ENCODE results near the gene DSEL. TPM values are rescaled to one million over a fixed set of nuclear protein-coding genes. Genes with fewer than 3 reads are reported as not detected.

DSEL gene
- total RNA-seq, 3 donors from 2014 or later (not counting 1 experiment from before 2014, with no cell fraction given) = 0.11 to 0.38 (median 0.12) TPM

DNA sequence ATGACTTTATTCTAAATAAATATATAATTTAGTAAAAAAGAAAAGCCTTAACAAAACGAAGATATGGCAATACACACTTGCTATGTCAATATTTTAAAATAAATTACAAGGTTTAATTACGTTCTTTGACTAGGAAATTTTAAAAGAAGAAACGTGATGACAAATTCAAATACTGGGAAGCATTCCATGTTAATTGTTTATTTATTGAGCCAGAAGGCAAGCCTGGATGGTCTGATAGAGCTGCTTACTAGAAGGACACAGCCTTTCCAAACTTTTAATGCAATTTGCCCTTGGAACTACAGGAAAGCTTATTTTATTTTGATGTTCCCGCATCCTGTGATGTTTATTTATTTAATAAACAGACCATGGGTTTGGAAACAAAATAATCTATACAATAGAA lies 33.4 kb upstream of the DSEL start:
- Histone ChIP-seq H3K36me3 (ENCODE audit: control insufficient read depth, insufficient read depth, low read length) (no peaks in the 10 kb centered on the region), H3K9me3 (ENCODE audit: control insufficient read depth, insufficient read depth, low read length) (no peaks in the 10 kb centered on the region), H3K4me3 (ENCODE audit: low read length) (no peak overlapping the region), H3K4me1 (ENCODE audit: control insufficient read depth, insufficient read depth, low read length) (no peaks in the 10 kb centered on the region), H3K27me3 (ENCODE audit: control insufficient read depth, insufficient read depth, low read length) (no peaks in the 10 kb centered on the region), H3K27ac (ENCODE audit: low read length) (no peak overlapping the region)
- TF ChIP-seq, protein P1, sequence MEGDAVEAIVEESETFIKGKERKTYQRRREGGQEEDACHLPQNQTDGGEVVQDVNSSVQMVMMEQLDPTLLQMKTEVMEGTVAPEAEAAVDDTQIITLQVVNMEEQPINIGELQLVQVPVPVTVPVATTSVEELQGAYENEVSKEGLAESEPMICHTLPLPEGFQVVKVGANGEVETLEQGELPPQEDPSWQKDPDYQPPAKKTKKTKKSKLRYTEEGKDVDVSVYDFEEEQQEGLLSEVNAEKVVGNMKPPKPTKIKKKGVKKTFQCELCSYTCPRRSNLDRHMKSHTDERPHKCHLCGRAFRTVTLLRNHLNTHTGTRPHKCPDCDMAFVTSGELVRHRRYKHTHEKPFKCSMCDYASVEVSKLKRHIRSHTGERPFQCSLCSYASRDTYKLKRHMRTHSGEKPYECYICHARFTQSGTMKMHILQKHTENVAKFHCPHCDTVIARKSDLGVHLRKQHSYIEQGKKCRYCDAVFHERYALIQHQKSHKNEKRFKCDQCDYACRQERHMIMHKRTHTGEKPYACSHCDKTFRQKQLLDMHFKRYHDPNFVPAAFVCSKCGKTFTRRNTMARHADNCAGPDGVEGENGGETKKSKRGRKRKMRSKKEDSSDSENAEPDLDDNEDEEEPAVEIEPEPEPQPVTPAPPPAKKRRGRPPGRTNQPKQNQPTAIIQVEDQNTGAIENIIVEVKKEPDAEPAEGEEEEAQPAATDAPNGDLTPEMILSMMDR (IDR thresholded peaks at IDR 0.05) = no peak
- ATAC-seq (no peak), DNase-seq (no peak)
- Mint-ChIP-seq H3K9me3 (peaks cover 2 to 4% of the 10 kb centered on the region in 2 donors), H3K4me3 (no peak overlapping the region), H3K4me1 (no peaks in the 10 kb centered on the region), H3K27me3 (ENCODE audit: low read depth in 2 of 2) (no peaks in the 10 kb centered on the region), H3K36me3 (no peaks in the 10 kb centered on the region), H3K27ac (no peak overlapping the region)
- WGBS (ENCODE audit: insufficient coverage) = 60% methylated on average over 1 of the region's 4 CpGs
- intact Hi-C loops (cut with micrococcal nuclease) = no loop called here

GRCh38 chr18:67545681-67546080 lies 29.2 kb upstream of the DSEL start:
- H3K27ac ChIP-seq (ENCODE audit: low read length) = no peak overlapping the region
- Mint-ChIP-seq H3K27me3 (ENCODE audit: low read depth in 2 of 2) (no peaks in the 10 kb centered on the region), H3K9me3 (peaks cover 2% of the 10 kb centered on the region in 2 donors), H3K36me3 (no peaks in the 10 kb centered on the region), H3K4me3 (no peak overlapping the region), H3K4me1 (no peaks in the 10 kb centered on the region), H3K27ac (no peak overlapping the region)
- no peaks in the 10 kb centered on the region for H3K36me3 ChIP-seq (ENCODE audit: control insufficient read depth, insufficient read depth, low read length)
- ATAC-seq = no peak
- intact Hi-C loops (cut with micrococcal nuclease) = no loop called here
- no peaks in the 10 kb centered on the region for H3K27me3 ChIP-seq (ENCODE audit: control insufficient read depth, insufficient read depth, low read length)
- no peaks in the 10 kb centered on the region for H3K9me3 ChIP-seq (ENCODE audit: control insufficient read depth, insufficient read depth, low read length)
- DNase-seq = no peak
- TF ChIP-seq, protein P1 (IDR thresholded peaks at IDR 0.05) = no peak
- H3K4me3 ChIP-seq (ENCODE audit: low read length) = no peak overlapping the region
- H3K4me1 ChIP-seq (ENCODE audit: control insufficient read depth, insufficient read depth, low read length) = no peaks in the 10 kb centered on the region

DNA sequence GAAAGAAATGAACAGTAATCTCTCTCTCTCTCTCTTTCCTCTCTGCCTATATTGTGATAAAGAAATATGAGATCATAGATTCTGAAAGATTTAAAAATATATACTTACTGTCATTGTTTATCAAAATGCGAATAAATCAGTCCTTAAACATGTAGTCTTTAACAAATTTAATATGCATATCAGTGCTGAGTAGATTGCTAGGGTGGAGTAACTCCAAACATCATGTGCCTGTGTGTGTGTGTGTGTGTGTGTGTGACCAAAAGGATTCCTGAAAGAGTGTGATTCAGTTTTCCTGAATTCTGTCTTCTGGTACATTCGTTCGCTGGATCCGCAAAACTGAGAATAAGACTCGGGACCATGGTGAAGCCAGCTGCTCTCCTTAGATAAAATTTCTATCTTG lies 24.0 kb upstream of the DSEL start:
- peaks cover 2 to 3% of the 10 kb centered on the region in 2 donors for H3K9me3 Mint-ChIP-seq
- no peaks in the 10 kb centered on the region for H3K27me3 ChIP-seq (ENCODE audit: control insufficient read depth, insufficient read depth, low read length)
- intact Hi-C loops (cut with micrococcal nuclease) = no loop called here
- H3K27ac Mint-ChIP-seq = no peak overlapping the region
- H3K4me1 Mint-ChIP-seq = no peaks in the 10 kb centered on the region
- no peaks in the 10 kb centered on the region for H3K4me1 ChIP-seq (ENCODE audit: control insufficient read depth, insufficient read depth, low read length)
- no peak overlapping the region for H3K4me3 ChIP-seq (ENCODE audit: low read length)
- no peak overlapping the region for H3K27ac ChIP-seq (ENCODE audit: low read length)
- TF ChIP-seq, protein P1 (IDR thresholded peaks at IDR 0.05) = no peak
- WGBS (ENCODE audit: insufficient coverage) = 84% methylated on average over 4 of the region's 5 CpGs
- H3K4me3 Mint-ChIP-seq = no peak overlapping the region
- H3K27me3 Mint-ChIP-seq (ENCODE audit: low read depth in 2 of 2) = no peaks in the 10 kb centered on the region
- ATAC-seq (no peak), DNase-seq (no peak)
- no peaks in the 10 kb centered on the region for H3K9me3 ChIP-seq (ENCODE audit: control insufficient read depth, insufficient read depth, low read length)
- no peaks in the 10 kb centered on the region for H3K36me3 ChIP-seq (ENCODE audit: control insufficient read depth, insufficient read depth, low read length)
- no peaks in the 10 kb centered on the region for H3K36me3 Mint-ChIP-seq

DNA sequence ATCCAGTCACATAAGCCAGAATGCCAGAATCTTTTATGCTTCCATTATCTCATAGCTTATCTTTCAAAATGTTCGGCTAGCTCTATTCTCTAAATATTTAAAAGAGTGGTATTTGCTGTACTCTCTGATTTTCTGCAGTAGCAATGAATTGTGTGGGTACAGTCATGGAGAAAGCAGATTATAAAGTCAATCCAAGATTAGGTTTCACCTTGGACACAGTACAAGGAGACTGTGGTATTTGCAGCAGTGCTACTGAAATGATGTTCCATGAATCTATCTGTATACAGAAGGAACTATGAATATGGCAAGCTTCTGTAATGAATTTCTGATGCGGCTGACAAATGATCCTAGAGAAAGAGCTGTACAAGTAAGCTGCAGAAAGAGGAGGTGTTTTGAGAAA lies 15.4 kb upstream of the DSEL start:
- no peak overlapping the region for H3K4me3 Mint-ChIP-seq
- no peaks in the 10 kb centered on the region for H3K9me3 ChIP-seq (ENCODE audit: control insufficient read depth, insufficient read depth, low read length)
- peaks cover 2 to 5% of the 10 kb centered on the region in 2 donors for H3K9me3 Mint-ChIP-seq
- intact Hi-C loops (cut with micrococcal nuclease) = no loop called here
- ATAC-seq (no peak), DNase-seq (no peak)
- TF ChIP-seq, protein P1 (IDR thresholded peaks at IDR 0.05) = no peak
- no peak overlapping the region for H3K4me3 ChIP-seq (ENCODE audit: low read length)
- H3K27ac ChIP-seq (ENCODE audit: low read length) = no peak overlapping the region
- no peaks in the 10 kb centered on the region for H3K36me3 Mint-ChIP-seq
- H3K4me1 Mint-ChIP-seq = no peaks in the 10 kb centered on the region
- H3K27me3 ChIP-seq (ENCODE audit: control insufficient read depth, insufficient read depth, low read length) = no peaks in the 10 kb centered on the region
- H3K36me3 ChIP-seq (ENCODE audit: control insufficient read depth, insufficient read depth, low read length) = no peaks in the 10 kb centered on the region
- WGBS (ENCODE audit: insufficient coverage) = 86% methylated on average over 1 of the region's 2 CpGs
- peaks cover 0 to 4% of the 10 kb centered on the region in 2 donors for H3K27me3 Mint-ChIP-seq (ENCODE audit: low read depth in 2 of 2)
- no peaks in the 10 kb centered on the region for H3K4me1 ChIP-seq (ENCODE audit: control insufficient read depth, insufficient read depth, low read length)
- H3K27ac Mint-ChIP-seq = no peak overlapping the region
